HG03439 (cell line): ENCODE results near the gene CSNK2A1.

ENCODE experiments used
- ATAC-seq: cut with Tn5 transposase; IDR thresholded peaks from one replicate; pipeline ENCODE4 v1.9.1; 2021; ENCODE audit warnings: mild to moderate bottlenecking, moderate library complexity; ENCODE audit not compliant: unreplicated experiment

The CSNK2A1 gene

DNA sequence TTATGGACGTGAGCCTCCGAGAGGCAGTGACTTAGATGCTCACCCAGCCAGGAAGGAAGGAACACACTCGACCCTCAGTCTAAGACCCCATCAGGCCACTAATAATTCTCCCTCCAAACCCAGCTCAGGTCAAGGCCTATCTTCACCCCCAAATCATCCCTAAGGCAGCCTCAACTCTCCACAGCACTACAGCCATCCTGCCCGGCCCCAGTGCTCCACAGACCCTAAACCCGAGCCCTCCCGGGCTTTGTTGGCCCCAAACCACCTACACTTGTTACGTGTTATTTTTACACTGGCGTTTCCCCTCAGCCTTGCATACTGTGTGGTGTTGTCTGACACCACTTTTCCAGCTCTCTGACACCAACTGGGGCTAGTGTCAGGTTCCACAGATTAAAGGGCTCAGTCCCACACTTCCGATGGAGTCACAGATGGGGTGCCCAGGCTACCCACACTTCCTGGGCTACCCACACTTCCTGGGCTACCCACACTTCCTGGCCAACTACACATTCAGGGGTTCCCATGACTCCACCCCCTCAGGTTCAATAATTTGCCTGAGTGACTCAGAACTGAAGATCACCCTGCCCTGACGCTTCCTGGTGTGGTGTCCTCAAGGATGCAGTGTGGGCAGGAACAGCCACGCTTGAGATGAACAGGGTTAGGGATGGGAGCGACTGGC lies 110.2 kb downstream of the CSNK2A1 start:
- peak; percentile 68 for ATAC-seq

- no peak for ATAC-seq
Measured at GRCh38 chr20:432677-433299, 110.8 kb downstream of the CSNK2A1 start.

DNA sequence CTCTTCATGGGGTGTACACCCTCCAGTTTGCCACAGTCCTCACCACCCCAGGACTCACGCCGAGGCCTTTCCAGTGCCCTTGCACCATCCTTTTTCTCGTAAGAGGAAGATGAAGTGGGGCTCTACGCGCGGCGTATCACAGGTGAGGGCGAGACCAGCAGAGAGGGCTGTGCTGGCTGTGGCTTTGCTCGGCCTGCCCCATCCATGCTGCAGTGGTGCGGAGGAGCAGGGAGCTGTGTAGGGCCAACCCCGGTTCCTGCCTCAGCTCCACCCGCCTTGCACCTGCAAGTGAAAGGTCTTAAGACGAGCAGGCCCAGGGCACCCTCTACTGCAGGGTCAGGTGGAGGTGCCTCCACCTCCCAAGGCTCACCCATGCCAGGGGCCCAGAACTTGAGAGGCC lies 111.4 kb downstream of the CSNK2A1 start:
- ATAC-seq = no peak

DNA sequence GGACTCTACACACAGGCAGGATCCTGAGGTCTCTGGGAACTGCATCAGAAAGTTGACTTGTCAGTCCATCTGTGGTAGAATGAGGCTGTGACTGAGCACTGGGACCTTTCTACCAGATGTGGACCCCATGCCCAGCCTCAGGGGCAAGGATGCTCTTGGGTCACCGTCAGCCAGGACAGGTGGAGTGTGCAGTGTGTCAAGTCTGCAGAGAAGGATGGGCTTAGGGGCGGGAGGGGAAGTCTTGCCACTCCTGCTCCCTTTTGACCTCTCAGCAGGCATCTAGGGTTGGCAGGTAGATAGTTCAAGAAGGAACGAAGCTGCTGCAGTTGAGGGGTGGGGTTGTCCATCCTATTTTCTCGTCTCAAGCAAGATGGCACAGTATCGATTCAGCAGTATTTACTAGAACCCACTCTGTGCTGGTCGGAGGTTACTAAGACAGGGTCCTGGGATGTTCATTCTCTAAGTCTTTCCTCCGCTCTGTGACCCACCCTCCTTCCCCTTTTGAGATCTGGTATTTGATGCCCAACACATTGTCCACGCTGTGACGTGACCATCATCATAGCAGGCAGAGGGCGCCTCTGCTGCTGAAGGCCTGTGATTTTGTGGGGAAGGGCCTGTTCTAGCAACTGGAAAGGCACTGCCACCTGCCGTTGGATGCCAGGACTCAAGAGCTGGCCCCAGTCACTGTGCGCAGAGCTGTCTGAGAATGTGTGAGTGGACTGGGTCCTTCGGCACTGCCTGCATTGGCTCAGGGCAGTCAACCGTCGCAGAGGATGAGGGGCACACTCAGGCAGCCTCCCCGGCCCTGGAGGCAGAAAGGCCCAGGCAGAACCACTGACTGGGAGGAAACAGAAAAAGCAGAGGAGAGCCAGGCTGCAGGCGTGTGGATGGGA lies 112.3 kb downstream of the CSNK2A1 start:
- ATAC-seq = no peak

DNA sequence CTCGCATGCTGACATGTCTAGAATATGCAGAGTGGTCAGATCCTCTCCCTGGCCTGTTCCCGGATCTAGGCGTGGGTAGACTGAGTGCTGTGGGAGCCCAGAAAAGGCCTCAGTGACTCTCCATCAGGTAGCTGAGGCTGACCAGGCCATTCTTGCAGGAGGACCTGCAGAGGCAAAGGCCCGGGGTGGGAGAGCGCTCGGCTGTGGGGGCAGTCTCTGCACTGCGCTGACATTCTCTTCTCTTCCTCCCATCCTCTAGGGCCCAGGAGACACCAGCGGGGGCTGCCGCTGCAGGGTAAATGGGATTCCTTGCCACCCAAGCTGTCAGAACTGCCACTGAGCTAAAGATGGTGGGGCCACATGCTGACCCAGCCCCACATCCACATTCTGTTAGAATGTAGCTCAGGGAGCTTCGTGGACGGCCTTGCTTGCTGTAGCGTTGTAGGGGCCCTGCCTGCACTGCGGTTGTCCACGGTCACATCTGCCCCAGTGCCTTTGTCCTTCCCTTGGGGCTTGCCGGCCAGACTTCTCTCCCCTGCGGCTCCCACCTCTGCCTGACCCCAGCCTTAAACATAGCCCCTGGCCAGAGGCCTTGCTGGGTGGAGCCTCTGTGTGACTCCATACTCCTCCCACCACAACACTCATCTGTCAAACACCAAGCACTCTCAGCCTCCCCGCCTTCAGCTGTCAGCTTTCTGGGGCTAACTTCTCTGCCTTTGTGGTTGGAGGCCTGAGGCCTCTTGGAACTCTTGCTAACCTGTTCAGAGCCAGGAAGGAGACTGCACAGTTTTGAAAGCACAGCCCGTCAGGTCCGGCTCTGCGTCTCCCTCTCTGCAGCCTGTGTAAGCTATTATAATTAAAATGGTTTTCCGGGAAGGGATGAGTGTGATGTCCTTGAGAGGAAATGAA lies 113.2 kb downstream of the CSNK2A1 start:
- ATAC-seq = no peak

GRCh38 chr20:428658-429200 lies 114.9 kb downstream of the CSNK2A1 start:
- no peak for ATAC-seq

GRCh38 chr20:427849-428657 lies 115.5 kb downstream of the CSNK2A1 start:
- no peak for ATAC-seq

DNA sequence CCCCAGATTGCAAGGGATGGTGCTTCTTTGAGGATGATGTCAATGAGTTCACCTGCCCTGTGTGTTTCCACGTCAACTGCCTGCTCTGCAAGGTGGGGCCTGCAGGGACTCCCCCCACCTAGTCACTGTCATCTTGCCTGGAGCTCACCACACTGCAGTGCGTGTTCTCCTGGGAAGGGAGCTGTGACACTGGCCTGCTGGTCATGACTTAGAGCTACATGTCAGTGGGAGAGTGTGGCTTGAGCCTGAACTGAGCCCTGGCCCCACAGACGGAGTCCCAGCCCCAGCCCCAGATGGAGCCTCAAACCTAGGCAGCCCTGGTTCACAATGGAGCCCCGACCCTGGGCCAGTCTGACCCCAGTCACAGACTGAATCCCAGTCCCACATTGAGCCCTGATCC lies 116.2 kb downstream of the CSNK2A1 start:
- ATAC-seq = no peak

- ATAC-seq = no peak
Measured at GRCh38 chr20:426566-426965, 117.0 kb downstream of the CSNK2A1 start.
